GM12872 (cell line): ENCODE data around the gene COX15.

Experiments used
- TF ChIP-seq, protein P1 (sequence below): IDR thresholded peaks from 3 replicates; pipeline ENCODE4 v1.5.1; 2011; ENCODE audit warnings: low read depth, mild to moderate bottlenecking, low read length, moderate library complexity; ENCODE audit not compliant: insufficient read depth

COX15 gene

DNA sequence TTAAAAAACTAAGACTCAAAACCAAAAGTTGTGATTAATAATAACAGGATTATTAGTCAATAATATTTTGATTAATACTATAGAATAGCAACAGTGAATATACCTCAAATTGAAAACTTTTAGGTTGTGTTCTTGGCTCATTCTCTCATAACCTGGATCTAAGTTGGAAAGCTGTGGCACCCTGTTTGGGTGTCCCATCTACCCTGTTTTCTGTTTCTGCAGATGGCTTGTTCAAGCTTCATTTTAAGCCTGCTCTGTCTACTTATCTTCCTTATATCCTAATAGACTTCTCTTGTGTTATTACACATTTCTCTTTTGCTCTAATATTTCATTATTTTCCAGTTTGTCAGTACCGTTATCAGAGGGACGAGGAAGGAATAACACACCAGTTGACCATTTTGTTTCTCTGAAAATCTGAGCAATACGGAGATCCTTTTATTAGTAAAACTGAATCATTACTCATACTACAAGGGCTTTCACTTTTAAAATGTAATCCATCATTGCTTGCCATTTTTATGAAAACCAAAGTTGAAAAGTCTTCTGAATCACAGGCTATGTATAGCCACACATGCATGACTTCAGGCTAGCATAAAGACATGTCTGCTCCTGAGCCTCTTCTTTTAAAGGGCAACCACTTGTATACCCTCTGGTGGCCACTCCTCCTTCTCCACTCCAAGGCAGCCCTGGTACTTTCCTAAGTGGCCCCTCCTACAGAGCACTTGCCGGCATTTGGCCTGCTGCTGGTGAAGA lies 22.3 kb downstream of the COX15 start:
- TF ChIP-seq, protein P1, sequence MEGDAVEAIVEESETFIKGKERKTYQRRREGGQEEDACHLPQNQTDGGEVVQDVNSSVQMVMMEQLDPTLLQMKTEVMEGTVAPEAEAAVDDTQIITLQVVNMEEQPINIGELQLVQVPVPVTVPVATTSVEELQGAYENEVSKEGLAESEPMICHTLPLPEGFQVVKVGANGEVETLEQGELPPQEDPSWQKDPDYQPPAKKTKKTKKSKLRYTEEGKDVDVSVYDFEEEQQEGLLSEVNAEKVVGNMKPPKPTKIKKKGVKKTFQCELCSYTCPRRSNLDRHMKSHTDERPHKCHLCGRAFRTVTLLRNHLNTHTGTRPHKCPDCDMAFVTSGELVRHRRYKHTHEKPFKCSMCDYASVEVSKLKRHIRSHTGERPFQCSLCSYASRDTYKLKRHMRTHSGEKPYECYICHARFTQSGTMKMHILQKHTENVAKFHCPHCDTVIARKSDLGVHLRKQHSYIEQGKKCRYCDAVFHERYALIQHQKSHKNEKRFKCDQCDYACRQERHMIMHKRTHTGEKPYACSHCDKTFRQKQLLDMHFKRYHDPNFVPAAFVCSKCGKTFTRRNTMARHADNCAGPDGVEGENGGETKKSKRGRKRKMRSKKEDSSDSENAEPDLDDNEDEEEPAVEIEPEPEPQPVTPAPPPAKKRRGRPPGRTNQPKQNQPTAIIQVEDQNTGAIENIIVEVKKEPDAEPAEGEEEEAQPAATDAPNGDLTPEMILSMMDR: no peak

DNA sequence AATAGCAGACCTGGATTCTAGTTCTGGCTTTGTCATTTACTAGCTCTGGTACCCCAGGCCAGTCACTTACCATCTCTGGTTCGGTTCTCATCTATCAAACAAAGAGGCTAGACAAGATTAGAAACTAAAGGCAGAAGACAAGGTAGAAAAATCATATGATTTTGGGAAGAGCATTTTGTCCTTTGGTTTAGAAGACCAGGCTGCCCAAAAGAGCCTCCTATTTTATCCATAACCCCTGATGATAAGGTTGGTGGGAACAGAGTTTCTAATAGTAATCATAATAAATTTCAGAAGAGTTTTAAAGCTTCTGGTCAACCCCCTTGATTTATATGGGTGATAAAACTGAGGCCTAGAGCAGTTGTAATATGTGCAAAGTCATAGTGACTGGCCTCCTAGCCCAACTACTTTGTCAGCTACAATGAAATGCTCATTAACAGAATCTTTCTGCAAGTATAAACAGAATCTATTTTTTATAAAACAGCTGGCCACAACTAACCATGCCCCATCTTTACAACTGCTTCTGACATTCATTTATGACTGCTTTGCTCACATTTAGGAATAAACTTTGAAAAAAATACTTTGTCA lies 23.4 kb downstream of the COX15 start:
- TF ChIP-seq, protein P1: no peak

DNA sequence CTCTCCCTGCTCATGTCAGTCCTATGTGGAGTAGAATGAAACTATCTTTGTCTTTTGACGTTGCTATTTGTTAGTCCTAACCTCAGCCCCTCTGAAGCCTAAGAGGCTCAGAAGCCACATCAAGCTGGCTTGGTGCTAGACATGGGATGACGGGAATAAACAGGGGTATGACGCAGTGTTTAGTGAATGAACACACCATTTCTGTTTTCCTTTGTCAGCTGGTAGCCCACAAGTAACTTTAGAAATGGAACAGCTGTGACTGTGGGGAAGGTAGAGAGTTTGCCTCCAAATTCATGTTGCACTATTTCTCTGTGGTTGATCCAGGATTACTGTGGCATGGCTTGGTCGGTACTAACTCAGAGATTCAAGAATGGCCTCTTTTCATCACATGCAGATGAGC lies 31.3 kb downstream of the COX15 start:
- TF ChIP-seq, protein P1: no peak

DNA sequence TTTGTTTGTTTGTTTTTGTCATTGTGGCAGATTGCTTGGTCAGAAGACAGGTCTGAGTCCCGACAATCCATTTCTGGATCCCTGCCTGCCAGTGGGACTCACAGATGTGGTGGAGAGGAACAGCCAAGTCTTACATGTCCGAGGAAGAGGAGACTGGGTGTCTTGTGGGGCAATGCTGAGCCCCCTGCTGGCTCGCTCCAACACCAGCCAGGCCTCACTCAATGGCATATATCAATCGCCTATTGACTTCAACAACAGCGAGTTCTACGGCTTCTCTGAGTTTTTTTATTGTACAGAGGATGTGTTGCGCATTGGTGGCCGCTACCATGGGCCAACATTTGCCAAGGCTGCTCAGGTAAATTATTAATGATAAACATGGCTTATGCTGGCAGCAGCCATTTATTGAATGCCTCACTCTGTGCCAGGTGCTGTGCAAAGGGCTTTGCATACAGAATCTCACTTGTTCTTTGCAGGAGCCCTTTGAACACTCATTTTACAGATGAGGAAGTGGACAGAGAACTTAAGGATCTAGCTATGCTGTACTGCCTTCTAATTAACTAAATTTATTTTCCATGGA lies 33.3 kb downstream of the COX15 start:
- TF ChIP-seq, protein P1: peak; percentile 32; the same call in 1 of the 3 replicates

DNA sequence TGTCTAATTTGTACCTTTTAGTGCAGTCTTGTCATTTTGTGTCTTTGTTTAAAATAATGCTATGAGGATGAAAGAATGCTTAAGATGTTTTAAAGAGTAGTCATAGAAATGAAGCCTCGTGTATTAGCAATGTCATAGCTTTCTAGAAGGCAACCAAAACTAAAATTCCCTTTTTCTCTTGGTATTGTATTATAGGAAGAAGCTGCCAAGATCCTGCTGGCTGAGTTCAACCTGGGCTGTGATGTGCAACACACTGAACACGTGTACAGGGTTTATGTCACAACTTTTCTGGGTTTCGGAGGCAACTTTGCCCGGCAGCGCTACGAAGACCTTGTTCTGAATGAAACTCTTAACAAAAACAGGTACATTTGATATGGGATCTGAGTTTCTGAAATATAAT lies 36.2 kb downstream of the COX15 start:
- TF ChIP-seq, protein P1: no peak

DNA sequence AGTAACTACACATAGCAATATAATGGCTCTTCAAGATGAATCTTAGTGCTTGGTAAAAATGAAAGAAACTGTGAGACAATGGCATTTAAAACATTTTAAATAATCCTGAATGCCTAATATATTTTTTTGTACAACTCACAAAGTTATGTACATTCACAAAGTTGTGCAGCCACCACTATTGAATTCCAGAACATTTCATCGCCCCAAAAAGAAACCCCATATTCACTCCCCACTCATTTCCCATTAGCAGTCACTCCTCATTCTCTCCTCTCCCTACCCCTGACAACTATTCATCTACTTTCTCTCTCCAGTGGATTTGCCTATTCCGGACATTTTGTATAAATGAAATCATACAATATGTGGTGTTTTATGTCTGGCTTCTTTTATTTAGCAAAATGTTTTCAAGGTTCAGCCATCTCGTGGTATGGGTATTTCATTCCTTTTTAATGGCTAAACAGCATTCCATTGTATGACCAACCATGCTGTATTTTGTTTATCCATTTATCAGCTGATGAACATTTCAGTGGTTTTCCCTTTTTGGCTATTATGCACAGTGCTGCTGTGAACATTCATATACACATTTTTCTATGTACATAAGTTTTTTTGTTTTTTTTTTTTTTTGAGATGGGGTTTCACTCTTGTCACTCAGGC lies 37.9 kb downstream of the COX15 start:
- TF ChIP-seq, protein P1: no peak

DNA sequence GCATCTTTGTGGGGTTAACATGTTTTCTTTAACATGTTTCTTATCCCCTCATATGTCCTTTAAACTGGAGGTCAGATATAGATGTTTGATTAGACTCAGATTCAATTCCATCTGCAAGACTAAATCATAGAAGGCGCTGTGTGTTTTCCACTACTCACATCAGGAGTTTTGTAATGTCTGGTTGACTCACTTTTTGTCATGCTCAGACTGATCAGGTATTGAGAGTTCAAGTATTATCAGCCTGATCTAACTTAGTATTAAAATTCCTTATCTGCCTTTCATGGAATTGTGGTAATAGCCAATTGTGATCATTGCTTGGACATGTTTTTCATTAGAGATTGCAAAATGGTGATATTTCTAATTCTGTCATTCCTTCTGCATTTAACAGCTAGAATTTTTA lies 42.5 kb downstream of the COX15 start:
- TF ChIP-seq, protein P1: no peak
